NAMALWA (cell line): ENCODE results near the gene BANK1.

Experiments used
- DNase-seq: peaks from one replicate; pipeline ENCODE4 v3.0.0-alpha.2; 2015; ENCODE audit warnings: low spot score

The BANK1 gene

DNA sequence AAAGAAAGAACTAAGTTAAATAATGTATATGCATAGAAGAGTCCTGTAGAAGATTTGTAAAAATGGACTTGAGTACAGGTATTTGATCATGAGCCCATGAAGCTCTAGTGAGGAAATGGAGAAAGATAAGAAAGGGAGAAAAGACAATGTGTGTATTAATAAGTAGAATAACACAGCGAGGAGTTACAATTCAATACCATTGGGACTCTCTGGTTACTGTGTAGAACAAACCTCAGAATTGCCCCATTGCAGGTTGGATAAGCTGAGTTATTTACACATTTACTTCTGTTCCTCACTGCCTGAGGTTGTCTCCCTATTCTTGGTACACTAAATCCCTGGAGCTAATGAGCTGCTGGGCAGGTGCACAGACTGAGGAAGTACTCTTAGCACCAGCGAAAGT is 33.3 kb downstream of the BANK1 start:
- DNase-seq = no peak

DNA sequence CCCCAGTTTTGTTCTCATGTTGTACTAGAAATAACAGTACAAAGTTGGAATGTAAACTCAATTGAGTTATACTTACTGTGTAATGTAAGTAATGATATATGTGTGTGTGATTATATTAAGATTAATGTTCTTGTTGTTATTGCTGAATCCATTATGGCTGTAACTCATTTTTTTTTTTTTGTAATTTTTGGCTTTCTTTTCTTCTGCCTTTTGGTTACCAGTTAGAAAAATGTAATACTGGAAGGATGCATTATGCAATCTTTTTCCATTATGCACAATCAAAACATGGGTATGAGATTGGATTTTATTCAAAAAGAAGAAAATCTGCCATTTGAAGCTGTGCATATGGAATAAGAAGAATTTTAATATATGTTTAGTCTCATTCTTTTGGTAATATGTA is 34.0 kb downstream of the BANK1 start:
- no peak for DNase-seq

DNA sequence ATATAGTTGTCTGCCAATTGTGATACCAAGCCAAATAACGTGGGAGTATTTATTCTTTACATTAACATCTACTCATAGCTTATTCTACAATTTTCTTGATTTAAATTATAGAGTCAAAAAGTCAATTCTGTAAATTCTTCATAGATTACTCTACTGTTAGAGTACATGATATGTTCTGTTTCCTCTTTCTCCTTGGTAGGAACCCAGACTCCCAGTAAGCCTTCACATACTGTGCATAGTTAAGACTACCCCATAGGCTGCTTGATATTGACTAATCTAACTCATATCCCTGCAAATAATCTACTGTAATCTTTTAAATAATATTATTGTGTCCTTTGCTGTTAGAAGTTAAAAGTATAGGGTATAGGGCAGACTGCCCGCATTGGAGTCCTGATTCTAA is 35.4 kb downstream of the BANK1 start:
- DNase-seq = no peak

- DNase-seq = no peak
Measured at GRCh38 chr4:101831816-101832215, 41.3 kb downstream of the BANK1 start.

DNA sequence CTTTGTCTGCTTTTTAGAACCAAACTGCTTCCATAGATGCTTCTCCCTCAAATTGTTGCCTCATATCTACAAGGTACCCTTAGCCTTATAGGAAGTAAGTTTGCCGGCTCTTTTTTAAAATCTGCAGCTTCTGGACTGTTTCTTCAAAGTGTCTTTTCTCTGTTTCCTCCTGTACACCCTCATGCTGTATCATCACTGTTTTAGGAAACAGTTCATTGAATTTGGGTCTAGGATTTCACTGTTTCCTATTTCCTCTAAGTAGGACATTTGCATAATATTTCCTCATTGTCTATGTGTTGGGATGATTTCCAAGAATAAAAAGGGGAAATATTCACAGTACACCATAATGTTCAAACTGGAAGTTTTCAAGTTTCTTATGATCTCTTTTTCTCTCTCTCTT is 43.0 kb downstream of the BANK1 start:
- no peak for DNase-seq

DNA sequence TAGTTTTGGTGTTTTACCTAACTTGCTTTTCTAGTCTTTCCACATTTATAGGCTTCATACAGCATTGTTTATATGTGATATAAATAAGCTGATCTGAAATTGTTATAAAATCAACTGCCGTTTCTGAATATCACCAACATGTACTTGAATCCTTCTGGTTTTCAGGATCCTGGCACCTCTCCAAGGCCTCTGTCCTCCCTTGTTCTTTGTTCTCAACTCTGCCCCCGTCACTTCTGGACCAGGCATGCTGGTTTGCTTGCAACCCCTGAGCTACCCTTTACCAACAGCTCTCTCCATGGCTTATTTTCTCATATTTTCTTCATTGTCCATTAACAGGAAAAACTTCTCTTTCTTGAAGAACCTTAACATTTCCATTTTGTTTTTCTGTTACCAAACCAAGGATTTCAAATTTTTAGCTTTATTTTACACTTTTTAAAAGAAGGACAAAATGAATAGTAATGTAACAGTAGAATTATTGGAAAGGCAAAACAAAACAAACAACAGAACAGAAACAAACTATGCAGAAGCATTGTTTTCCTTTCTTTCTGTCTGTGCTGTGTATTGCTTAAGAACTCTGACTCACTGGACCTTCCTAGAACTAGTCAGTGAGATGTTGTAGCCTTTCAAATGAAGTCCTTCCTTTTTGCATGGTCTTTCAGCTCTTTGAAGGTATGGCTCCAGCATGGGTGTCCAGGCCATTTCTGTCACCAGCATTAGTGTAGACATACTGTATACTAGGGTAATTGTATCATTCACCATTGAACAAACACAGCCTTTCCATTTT is 44.8 kb downstream of the BANK1 start:
- DNase-seq = no peak

- DNase-seq = peak; percentile 35
Measured at GRCh38 chr4:101843054-101843453, 52.5 kb downstream of the BANK1 start.

GRCh38 chr4:101846550-101846949 is 56.0 kb downstream of the BANK1 start:
- DNase-seq = no peak

- peak; percentile 24 for DNase-seq
Measured at GRCh38 chr4:101850698-101851097, 60.2 kb downstream of the BANK1 start.

DNA sequence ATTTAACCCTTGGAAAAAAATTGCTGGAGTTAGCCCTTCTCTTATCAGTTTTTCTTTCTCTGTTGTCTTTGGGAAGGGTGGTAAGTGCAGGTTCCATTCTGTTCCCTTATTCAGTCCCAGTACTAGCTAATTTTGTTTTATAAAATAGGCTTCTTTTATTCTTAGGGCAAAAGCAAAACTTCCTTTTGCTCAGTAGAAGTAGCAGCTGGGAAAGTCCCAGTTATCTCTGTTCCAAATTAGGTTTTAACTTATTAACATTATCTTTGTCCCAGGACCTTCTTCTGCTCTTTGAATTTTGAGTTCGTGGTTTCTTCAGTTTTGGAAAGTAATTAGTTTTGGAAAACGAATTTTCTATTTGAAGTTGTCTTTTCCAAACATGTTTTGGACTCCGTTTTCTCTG is 61.1 kb downstream of the BANK1 start:
- DNase-seq = peak; percentile 30

GRCh38 chr4:101853028-101853427 is 62.5 kb downstream of the BANK1 start:
- DNase-seq = peak; percentile 58

DNA sequence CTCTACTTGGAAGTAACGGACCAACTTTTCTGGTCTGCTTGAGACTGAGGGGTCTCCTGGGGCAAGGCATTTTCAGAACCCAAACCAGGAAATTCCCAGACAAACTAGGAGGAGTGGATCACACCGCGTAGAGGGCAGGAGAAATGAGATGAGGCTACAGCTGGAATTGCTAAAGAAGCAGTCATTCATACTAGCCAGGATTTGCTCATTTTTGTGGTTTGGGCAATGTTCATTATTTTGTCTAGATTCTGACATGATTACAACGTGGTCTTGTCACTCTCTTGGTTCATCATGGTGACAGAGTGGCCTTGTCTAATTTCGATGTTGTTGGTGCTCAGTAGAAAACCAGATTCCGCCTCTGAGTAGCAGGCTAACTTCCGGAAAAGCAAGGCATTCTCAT is 63.2 kb downstream of the BANK1 start:
- DNase-seq = peak; percentile 34

DNA sequence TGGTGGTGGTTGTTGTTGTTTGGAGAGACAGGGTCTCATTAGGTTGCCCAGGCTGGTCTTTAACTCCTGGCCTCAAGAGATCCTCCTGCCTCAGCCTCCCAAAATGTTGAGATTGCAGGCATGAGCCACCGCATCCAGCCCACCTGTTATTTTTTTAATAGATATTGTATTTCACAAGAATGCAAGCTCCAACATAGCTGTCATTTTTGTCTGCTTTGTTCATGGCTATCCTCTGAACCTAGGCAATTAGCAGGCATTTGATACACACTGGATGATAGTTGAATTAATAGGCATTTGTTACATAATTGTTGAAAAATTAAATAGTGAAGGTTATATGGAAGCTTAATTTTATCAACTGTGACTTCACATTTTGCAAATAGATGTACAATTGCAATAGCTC is 64.7 kb downstream of the BANK1 start:
- no peak for DNase-seq

- DNase-seq = no peak
Measured at GRCh38 chr4:101856149-101856548, 65.6 kb downstream of the BANK1 start.

- no peak for DNase-seq
Measured at GRCh38 chr4:101857176-101857575, 66.6 kb downstream of the BANK1 start.

DNA sequence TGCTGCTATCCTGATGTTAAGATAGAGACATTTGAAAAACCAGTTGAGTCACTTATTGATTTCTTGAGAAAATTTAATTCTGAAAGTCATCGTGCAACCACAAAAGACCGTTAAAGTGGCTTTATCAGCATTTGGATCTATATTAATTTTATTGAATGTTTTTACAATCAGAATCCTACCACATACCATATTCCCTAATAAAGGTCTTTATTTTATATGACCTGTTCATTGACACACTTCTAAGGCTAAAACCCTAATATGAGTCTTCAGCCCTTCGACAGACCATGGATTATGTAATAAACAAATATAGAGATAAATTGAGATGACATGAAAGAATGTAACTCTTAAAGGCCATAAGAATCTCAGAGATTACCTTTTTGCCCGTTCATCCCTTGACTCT is 68.1 kb downstream of the BANK1 start:
- DNase-seq = no peak

GRCh38 chr4:101862595-101862994 is 72.1 kb downstream of the BANK1 start:
- peak; percentile 79 for DNase-seq

DNA sequence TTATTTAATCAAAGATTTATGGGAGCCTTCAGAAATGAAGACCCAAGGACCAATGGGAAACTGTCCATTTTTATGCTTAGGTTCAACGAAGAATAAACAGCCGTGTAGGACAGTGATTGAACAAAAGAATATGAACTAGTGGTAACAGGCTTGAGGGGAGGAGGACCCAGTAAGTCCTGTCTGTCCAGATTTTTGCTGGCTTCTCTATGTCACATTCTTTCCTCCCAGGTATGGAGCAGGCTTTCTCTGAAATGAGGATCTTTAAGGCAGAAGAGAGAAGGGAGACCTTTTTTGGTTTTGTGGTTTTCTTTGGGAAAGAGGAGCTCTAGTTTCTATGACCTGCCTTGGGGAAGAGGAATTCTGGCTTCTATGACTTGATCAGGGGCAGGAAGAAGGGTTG is 74.1 kb downstream of the BANK1 start:
- no peak for DNase-seq

DNA sequence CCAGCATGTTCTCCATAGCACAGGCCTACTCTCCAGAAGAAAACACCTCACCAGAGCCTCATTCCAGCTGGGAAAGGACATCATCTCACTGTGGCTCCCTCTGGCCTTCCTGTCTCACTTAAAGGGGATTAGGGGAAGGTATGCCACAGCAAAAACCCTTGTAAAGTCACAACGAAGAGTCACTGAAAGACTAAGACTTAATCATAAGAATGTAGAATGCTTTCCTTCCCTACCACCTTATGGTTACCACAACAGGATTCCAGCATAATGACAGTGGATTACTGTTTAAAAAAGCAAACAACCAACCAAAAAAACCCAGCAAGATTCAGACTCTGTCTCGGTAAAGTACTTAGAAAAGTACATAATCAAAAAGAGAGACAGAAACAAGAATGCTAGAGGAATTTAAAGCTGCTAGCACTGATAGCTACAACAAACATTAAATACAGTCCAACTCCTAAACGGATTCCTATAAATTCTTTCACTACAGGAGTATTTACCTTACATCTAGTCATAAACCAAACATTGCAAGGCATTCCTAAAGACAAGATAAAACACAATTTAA is 75.1 kb downstream of the BANK1 start:
- no peak for DNase-seq

DNA sequence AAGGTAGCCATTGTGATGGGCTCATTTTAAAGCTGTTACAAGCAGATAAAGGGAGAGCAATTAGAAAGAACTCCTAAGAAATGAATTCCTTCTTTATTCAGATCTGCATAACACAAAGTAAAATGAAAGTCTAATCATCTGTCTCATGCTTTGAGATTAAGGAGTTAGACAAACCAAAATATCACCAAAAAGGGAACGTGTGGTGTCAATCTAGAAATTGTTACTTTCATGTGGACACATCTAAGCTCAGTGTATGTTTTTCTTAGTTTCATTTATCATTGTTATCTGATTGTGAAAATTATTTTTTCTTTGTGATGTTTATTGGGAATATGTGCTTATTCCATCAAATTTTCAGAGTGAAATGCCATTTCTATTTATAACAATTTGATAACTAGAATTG is 80.3 kb downstream of the BANK1 start:
- no peak for DNase-seq

- DNase-seq = no peak
Measured at GRCh38 chr4:101871962-101872676, 81.6 kb downstream of the BANK1 start.

DNA sequence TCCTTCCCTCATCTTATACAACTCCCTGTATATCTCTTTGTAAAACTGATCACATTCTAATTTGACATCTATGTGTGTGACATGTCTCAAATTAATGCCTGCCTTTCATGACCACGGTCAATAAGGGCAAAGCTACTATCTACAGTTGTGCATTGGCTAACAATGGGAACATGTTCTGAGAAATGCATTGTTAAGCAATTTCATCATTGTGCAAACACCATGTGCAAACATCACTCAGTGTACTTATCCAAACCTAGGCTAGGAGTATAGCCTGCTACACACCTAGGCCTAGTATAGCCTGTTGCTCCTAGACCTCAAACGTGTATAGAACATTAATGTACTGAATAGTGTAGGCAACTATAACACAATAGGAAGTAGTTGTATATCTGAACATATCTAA is 95.0 kb downstream of the BANK1 start:
- DNase-seq = no peak

GRCh38 chr4:101886826-101887225 is 96.3 kb downstream of the BANK1 start:
- DNase-seq = no peak
